GM20431 (cell line): Measurements from ENCODE around the gene DEDD2.

Experiments
- in situ Hi-C: fragments of 300-500 bp; cut with MseI, MboI; formaldehyde crosslinking; loops from one replicate; pipeline ENCODE4 v1.15.0; 2020; ENCODE audit warnings: low sequenced_read_pairs; ENCODE audit not compliant: unreplicated experiment

Gene DEDD2

GRCh38 chr19:42249149-42249750 is 31.8 kb upstream of the DEDD2 start:
- in situ Hi-C loops = no loop called here

DNA sequence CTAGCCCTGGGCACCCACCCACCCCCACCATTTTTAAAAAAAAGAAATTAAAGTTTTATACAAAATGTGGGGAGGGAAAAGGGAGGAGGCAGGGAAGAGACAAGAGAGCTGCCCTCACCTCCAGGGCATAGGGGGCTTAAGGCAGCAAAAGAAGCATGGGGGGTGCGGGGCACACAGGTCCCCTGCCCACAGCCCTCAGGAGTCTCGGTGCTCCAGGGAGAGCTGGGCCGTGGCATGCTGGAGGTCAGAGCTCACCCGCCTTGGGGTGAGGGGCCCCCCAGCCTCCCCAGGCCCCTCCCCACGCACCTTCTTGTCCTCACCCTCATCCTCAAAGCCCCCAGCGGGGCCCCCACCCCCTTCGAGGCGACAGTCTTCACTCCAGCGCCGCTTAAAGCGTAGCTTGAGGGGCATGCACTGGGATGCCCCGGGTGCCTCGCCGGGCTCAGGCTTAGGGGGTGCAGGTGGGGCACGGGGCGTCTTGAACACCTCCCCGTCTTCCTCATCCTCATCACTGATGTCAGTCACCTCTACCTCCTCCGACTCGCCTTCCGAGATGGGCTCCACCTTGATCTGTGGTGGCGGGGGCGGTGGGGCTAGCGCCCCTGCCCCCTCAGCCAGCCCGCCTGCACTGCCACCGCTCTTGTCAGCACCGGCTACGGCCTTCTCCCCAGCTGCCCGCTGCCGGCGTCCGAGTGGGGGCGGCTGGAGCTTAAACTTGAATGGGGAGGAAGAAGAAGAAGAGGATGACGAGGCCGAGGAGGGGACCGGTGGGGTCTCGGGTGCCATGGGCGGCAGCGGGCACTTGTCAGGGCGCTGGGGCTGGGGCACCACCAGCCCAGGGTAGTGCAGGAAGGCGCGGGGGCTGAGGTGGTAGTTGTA is 31.0 kb upstream of the DEDD2 start:
- in situ Hi-C loops = no loop called here

DNA sequence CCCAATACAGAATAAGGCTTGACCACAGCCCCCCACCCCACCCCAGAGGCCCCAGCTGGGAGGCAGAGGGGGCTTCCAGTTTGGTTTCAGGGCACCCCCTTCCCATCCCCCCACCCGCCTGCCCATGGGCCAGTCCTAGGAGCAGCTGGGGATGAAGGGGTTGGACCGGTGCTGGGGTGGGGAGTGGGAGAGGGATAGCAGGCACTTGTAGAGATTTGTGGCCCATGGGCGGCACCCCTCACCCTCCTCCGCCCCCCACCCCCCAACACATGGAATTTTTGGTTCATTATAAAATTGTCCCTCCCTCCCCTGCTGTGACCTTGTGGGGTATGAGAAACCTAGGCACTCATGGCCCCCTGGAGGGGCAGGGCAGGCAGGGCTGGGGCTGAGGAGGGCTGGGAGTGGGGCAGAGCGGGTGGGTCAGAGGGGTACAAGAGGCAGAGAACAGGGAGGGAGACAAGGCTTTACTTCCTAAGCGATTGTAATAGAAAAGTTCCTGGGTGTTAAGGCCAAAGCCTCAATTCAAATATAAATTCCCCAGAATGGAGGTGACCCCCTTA is 30.2 kb upstream of the DEDD2 start:
- in situ Hi-C loops = no loop called here

DNA sequence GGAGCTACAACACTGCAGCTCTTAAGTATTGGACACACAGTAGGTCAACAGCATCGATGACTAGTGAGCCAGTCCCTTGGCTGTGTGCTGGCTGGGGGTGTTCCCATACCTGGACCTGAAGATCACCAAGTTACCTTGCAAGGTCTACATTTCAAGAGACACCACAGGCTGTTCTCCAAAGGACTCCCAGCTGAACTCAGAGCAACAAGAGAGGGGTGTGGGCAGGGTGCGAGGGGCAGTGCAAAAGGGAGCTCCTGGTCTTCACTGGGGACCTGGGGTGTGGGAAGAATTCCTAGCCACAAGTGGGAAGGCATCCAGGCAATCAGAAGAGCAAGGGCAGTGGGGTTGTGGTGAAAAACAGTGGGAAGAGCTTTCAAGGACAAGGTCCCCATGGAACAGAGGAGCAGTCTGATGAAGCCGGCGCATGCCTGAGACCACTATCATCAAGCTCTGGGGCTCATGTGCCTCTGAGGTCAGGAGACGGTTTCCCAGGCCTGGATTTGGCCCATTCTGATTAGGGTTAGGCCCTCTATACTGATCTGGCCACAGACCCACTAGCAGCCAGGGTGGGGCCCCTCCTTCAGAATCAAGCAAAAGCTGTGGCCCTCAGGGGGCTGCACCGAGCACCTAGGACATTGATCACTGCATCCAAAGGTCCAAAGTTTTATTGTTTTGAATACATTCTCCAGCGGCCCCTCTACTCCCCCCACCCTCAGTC is 29.6 kb upstream of the DEDD2 start:
- in situ Hi-C loops = no loop called here

- in situ Hi-C loops = no loop called here
These were observed 28.9 kb upstream of the DEDD2 start for GRCh38 chr19:42246143-42246921.

- in situ Hi-C loops = no loop called here
These were observed 27.8 kb upstream of the DEDD2 start for GRCh38 chr19:42245231-42245630.

DNA sequence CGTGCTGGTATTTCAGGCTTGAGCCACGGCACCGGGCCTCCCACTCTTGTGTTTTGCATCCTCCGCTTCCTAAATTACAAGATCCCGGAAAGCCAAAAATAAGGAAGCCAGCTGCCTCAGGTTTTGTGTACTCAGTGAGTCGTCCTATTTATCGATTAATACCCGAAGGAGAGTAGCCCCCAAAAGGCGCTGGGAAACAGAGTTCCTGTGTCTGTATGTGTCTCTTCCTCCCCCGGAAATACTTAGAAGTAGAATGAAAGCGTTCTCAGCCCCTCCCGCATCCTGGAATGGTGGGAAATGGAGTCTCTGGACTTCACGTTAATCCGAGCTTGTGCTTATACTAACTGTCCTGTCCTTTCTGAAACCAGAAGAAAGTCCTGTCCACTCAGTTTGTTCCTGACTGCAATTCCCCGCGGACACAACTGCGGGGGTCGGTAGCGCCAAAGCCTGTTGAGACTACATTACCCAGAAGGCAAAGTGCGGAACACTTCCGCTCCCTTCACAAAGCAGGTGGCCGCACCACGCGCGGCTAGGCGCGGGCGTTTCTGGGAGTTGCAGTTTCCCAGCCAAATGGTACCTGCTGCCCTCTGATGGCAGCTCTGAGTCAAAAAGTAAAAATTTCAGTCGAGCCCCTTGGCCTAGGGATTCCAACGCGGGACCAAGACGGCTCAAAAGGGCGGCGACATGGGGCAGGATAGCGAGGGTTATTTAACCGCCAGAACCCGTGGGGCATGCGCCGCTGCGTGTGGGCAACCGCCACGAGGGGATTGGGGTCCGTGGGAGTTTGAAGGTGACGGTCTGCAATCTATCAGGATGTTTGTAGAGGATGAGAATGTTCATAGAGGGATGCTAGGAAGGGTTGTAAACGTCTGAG is 27.1 kb upstream of the DEDD2 start:
- in situ Hi-C loops = no loop called here

DNA sequence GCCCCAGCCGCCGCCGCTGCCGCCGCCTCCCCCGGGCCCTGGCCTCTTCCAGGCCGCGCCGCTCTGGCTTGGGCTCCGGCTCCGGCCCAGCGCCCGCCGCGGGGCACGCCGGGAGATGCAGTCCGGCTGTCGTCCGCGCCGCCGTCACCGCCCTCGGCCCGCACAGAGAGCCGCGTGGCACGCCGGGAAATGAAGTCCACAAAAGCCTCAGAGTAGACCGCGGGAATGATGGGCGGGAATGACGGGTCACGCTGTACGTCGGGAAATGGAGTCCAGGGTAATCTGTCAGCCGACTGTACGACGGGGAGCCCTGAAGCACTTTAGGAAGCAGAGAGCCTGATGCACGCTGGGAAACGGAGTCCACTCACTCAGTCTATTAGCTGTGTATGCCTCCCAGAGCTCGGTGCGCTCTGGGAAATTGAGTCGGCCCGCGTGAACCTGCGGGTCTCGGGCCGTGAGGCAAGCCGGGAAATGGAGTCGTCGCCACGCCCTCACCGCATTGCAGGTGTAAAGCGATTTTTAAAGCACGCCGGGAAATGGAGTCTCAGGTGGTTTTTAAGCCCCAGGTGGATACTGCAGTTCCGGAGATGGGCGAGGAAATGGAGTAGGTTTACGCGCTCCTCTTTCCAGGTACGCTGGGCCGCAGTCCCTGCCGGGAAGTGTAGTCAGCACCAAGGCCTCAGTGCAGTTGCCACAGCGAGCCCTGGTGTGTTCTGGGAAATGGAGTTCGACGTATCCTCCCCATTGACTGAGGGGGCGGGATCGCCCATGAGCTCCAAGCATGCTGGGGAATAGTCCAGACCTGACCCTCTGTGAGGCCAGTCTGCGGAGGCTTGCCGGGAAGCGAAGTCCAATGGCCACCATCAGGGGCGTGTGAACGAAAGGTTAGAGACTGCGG is 25.3 kb upstream of the DEDD2 start, which contains the start of gene GSK3A:
Gene GSK3A, minus strand, starts transcription at position 91 of the 898 bp plus-strand sequence. CDS start 137 bp downstream, outside the sequence.
- in situ Hi-C loops = no loop called here

DNA sequence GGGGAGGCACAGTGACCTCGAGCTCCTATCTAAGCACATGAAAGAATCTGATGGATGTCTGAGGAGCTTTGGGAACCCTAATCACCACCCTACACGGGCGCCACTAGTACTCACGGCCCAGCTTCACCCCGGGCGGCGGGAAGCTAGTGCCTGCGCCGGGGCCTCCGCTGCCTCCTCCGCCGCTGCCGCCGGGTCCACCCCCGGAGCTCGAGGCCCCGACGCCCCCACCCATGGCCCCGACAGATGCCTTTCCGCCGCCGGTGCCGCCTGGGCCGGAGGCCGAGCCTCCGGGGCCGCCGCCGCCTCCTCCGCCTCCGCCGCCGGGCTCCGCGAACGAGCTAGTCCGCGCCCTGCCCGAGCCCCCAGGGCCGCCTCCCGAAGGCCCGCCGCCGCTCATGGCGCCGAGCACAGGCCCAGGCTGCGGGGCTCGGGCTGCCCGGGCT is 24.6 kb upstream of the DEDD2 start:
- in situ Hi-C loops = no loop called here

- in situ Hi-C loops = no loop called here
These were observed 23.8 kb upstream of the DEDD2 start for GRCh38 chr19:42241279-42241678.

GRCh38 chr19:42239544-42240220 is 22.2 kb upstream of the DEDD2 start:
- in situ Hi-C loops = no loop called here

DNA sequence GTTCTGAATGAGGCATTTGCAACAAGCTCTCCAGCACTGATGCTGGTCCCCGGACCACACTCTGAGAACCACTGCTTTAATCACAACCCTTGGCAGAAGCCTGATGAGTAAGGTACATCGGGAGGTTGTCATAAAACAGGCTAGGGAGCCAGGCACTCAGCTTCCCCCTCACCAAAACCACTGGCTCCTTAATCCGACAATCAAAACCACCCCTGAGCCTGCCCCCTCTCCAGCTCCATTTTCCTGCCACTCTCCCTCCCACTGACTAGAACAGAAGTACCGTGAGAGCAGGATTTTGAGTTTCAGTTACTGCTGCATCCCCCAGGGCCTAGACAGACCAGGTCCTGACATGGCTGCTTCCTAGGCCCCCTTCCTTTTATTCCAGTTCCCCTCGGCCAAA is 17.7 kb upstream of the DEDD2 start:
- in situ Hi-C loops = no loop called here

DNA sequence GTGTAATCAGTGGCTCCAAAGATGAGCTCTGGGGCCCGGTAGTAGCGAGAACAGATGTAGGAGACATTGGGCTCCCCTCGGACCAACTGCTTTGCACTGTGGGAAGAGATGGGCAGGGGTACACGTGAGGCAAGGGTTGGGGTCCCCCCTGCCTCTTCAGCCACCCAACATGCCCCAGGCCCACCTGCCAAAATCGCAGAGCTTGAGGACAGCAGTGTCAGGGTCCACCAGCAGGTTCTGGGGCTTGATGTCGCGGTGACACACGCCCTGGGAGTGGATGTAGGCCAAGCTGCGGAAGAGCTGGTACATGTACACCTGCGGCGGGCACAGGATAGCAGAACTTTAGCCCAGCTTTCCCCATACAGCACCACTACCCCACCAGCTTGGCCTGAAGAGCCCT is 16.9 kb upstream of the DEDD2 start:
- in situ Hi-C loops = no loop called here

- in situ Hi-C loops = no loop called here
These were observed 16.3 kb upstream of the DEDD2 start for GRCh38 chr19:42233678-42234292.

DNA sequence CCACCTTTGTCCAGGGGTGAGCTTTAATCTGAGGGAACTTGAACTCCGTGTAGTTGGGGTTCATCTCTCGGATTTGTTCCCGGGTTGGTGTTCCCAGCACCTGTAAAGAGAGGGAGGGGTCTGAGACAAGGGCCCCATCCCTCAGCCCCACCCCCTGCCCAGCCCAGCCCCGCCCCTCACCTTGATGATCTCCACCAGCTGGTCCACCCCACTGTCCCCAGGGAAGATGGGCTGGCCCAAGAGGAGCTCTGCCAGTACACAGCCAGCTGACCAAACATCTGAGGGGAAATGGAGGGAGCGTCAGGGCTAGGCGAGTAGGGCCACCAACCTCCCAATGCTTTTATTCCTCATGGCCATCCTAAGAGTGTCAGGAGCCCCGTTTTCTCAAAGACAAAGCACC is 15.6 kb upstream of the DEDD2 start:
- in situ Hi-C loops = no loop called here

DNA sequence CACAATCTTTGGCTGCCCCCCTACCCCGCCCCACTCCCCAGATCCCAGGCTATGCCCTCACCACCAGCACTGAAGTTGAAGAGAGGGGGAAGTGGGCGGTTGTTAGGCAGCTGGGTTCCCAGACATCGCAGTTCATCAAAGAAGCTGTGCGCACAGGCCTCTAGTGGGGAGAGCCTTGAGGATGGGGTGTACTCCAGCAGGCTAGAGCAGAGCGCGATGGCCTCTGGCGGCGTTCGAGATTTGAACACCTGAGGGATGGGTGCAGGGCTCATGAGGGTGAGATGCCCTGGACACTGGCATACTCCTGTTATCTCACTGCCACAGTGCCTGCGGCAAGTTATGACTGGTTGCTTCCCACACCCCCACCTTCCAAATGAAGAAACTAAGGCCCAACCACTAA is 15.0 kb upstream of the DEDD2 start:
- in situ Hi-C loops = no loop called here

GRCh38 chr19:42230571-42230970 is 13.1 kb upstream of the DEDD2 start:
- in situ Hi-C loops = no loop called here
